Activated CD4-positive, alpha-beta T cell treated with anti-CD3 and anti-CD28 coated beads, Interleukin-2, amount 50 U/mL, for 16 hours (primary cell): ENCODE results near the gene PABPC5.

Source experiments
- DNase-seq: peaks from one replicate; pipeline ENCODE4 v3.0.0-alpha.2; 2020

PABPC5 gene

GRCh38 chrX:91434351-91435168 is at the start of gene PABPC5:
TSS of gene PABPC5 (plus strand) at chrX:91434839. CDS start at chrX:91435578, 739 bp downstream.
- DNase-seq: no peak

DNA sequence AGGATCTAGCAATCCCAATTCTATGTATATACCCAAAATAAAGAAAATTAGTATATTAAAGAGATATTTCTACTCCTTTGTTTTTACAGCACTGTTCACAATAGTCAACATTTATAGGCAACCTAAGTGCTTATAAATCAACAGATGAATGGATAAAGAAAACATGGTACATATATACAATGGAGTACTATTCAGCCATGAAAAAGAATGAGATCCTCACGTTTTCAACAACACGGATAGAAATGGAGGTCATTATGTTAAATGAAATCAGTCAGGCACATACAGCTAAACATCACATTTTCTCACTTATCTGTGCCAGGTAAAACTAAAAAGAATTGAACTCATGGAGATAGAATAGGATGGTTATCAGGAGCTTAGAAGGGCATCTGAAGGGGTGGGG is 45.6 kb upstream of the PABPC5 start:
- no peak for DNase-seq

DNA sequence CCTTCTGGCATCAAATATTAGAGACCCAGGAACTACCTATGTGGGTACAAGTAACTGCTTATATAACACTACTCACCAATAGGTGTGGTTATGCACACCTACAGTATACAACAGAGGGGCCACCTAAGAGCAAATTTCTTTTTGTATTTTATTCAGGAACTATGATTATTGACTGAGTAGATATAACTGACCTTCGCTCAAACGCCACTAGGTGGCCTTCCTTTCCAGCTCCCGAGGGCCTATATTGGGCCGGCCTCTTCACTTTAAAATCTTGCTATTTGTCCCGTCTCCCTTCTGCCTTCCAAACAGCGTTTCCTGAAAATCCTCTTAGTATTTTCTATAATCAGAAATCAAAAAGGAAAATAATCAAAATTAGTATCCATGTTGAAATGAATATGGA is 19.9 kb upstream of the PABPC5 start:
- DNase-seq: peak; percentile 3

DNA sequence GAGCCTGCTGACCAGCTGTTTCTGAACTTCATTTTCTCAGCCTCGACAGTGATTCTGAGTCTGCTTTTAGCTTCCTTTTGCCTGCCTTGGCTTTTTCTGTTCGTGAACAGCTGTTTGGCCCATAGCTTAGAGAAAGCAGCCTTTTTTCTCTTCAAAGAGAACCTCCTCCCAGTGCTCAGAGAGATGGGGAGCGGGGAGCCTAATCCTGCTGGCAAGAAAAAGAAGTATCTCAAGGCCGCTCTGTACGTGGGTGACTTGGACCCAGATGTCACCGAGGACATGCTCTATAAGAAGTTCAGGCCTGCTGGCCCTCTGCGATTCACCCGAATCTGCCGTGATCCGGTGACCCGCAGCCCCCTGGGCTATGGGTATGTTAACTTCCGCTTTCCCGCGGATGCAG is 756 bp downstream of the PABPC5 start:
- no peak for DNase-seq
